ENCODE data around the gene ARHGEF10L. TPM values are rescaled to one million over a fixed set of nuclear protein-coding genes. Genes with fewer than 3 reads are reported as not detected.

The ARHGEF10L gene
- total RNA-seq, 2 donors from 2014 or later = 226 to 301 TPM

- DNase-seq (ENCODE audit: low spot score) = peak; percentile 60
- ATAC-seq (ENCODE audit: insufficient number of reproducible peaks, low FRiP score, low read depth) = peak; percentile 44
- no peak for TF ChIP-seq CTCF (IDR thresholded peaks at IDR 0.05)
- H3K36me3 ChIP-seq = peaks cover 73% of the 10 kb centered on the region
- peak overlapping the region; percentile 66 to 91 for H3K27ac ChIP-seq
- no peaks in the 10 kb centered on the region for H3K27me3 ChIP-seq (replicated peaks; ENCODE audit: insufficient read depth)
- no peaks in the 10 kb centered on the region for H3K9me3 ChIP-seq
- H3K4me1 ChIP-seq (ENCODE audit: control insufficient read depth in 1 of 2, low read depth in 2 of 2) = peaks cover 56 to 93% of the 10 kb centered on the region in 2 donors
- peak overlapping the region; percentile 14 for H3K4me3 ChIP-seq
Observed at GRCh38 chr1:17630048-17630830, 90.7 kb downstream of the ARHGEF10L start.

- Histone ChIP-seq H3K27ac (peak overlapping the region; percentile 66 to 91), H3K27me3 (replicated peaks; ENCODE audit: insufficient read depth) (no peaks in the 10 kb centered on the region), H3K9me3 (no peaks in the 10 kb centered on the region), H3K36me3 (peaks cover 73% of the 10 kb centered on the region), H3K4me3 (no peak overlapping the region), H3K4me1 (ENCODE audit: control insufficient read depth in 1 of 2, low read depth in 2 of 2) (peaks cover 56 to 91% of the 10 kb centered on the region in 2 donors)
- DNase-seq (ENCODE audit: low spot score) = no peak
- ATAC-seq (ENCODE audit: insufficient number of reproducible peaks, low FRiP score, low read depth) = no peak
- no peak for TF ChIP-seq CTCF (IDR thresholded peaks at IDR 0.05)
Observed at GRCh38 chr1:17630986-17631385, 91.5 kb downstream of the ARHGEF10L start.

GRCh38 chr1:17631410-17631809, 91.9 kb downstream of the ARHGEF10L start:
- no peaks in the 10 kb centered on the region for H3K9me3 ChIP-seq
- H3K36me3 ChIP-seq = peaks cover 71% of the 10 kb centered on the region
- H3K4me3 ChIP-seq = no peak overlapping the region
- peak overlapping the region; percentile 66 to 91 for H3K27ac ChIP-seq
- H3K27me3 ChIP-seq (replicated peaks; ENCODE audit: insufficient read depth) = no peaks in the 10 kb centered on the region
- peaks cover 56 to 90% of the 10 kb centered on the region in 2 donors for H3K4me1 ChIP-seq (ENCODE audit: control insufficient read depth in 1 of 2, low read depth in 2 of 2)
- DNase-seq (ENCODE audit: low spot score) (no peak), ATAC-seq (ENCODE audit: insufficient number of reproducible peaks, low FRiP score, low read depth) (no peak)
- TF ChIP-seq CTCF (IDR thresholded peaks at IDR 0.05) = no peak

GRCh38 chr1:17632106-17632505, 92.6 kb downstream of the ARHGEF10L start:
- Histone ChIP-seq H3K36me3 (peaks cover 71% of the 10 kb centered on the region), H3K27me3 (replicated peaks; ENCODE audit: insufficient read depth) (no peaks in the 10 kb centered on the region), H3K4me1 (ENCODE audit: control insufficient read depth in 1 of 2, low read depth in 2 of 2) (peaks cover 58 to 96% of the 10 kb centered on the region in 2 donors), H3K9me3 (no peaks in the 10 kb centered on the region), H3K4me3 (no peak overlapping the region), H3K27ac (peak overlapping the region; percentile 66 to 91)
- ATAC-seq (ENCODE audit: insufficient number of reproducible peaks, low FRiP score, low read depth) (peak; percentile 4), DNase-seq (ENCODE audit: low spot score) (no peak)
- no peak for TF ChIP-seq CTCF (IDR thresholded peaks at IDR 0.05)

- peak overlapping the region; percentile 12 for H3K4me3 ChIP-seq
- H3K36me3 ChIP-seq = peaks cover 71% of the 10 kb centered on the region
- H3K27ac ChIP-seq = peak overlapping the region; percentile 66 to 91
- no peaks in the 10 kb centered on the region for H3K27me3 ChIP-seq (replicated peaks; ENCODE audit: insufficient read depth)
- DNase-seq (ENCODE audit: low spot score) (no peak), ATAC-seq (ENCODE audit: insufficient number of reproducible peaks, low FRiP score, low read depth) (peak; percentile 2)
- peaks cover 58 to 94% of the 10 kb centered on the region in 2 donors for H3K4me1 ChIP-seq (ENCODE audit: control insufficient read depth in 1 of 2, low read depth in 2 of 2)
- no peak for TF ChIP-seq CTCF (IDR thresholded peaks at IDR 0.05)
- no peaks in the 10 kb centered on the region for H3K9me3 ChIP-seq
Observed at GRCh38 chr1:17632541-17633184, 93.2 kb downstream of the ARHGEF10L start.

Data from thoracic aorta (tissue), 2 donors.